IMR-90 (cell line): Measurements from ENCODE around the gene HSD17B14. TPM values are rescaled to one million over a fixed set of nuclear protein-coding genes. Genes with fewer than 3 reads are reported as not detected.

Experiments used
- ATAC-seq: fragments of 200-7000 bp; cut with Tn5 transposase; 2 replicates; pipeline ENCODE4 v1.9.1; 2020; ENCODE audit warnings: low read depth, mild to moderate bottlenecking, moderate library complexity
- BruUV-seq: library from RNA; stranded (reverse); fragments of 400-500 nt; replicated peaks from 2 replicates; lab custom pipeline; 2021; lab: Mats Ljungman, UMichigan
- CTCF ChIA-PET: fragments of 300-600 bp; formaldehyde crosslinking; extraction: SDS; loops from one replicate; lab custom pipeline; 2021; ENCODE audit warnings: antibody characterized with exemption; lab: Yijun Ruan, JAX
- POLR2A ChIA-PET: fragments of 300-600 bp; sonication (Branson Sonifier 250); formaldehyde crosslinking; loops from one replicate; lab custom pipeline; 2022; ENCODE audit warnings: antibody characterized with exemption; ENCODE audit not compliant: unreplicated experiment; lab: Charles Lee
- DNase-seq: peaks from one replicate; pipeline ENCODE4 v3.0.0; 2013
- H2AFZ ChIP-seq: replicated peaks from 2 replicates; pipeline ENCODE3; 2013; ENCODE audit warnings: low read length, mild to moderate bottlenecking; ENCODE audit not compliant: poor library complexity
- H2AK5ac ChIP-seq: 2 replicates; pipeline ENCODE4 v1.6.1; 2013; ENCODE audit warnings: low read depth, low read length, inconsistent platforms
- H2AK9ac ChIP-seq: replicated peaks from 2 replicates; pipeline ENCODE3; 2013; ENCODE audit warnings: mild to moderate bottlenecking, low read depth, low read length, moderate library complexity; ENCODE audit not compliant: poor library complexity
- H2BK120ac ChIP-seq: 2 replicates; pipeline ENCODE4 v1.6.1; 2013; ENCODE audit warnings: low read depth, low read length, inconsistent platforms
- H2BK15ac ChIP-seq: 3 replicates; pipeline ENCODE4 v1.6.1; 2013; ENCODE audit warnings: low read depth, low read length, inconsistent platforms
- H2BK20ac ChIP-seq: 2 replicates; pipeline ENCODE4 v1.6.1; 2013; ENCODE audit warnings: low read depth, mild to moderate bottlenecking, inconsistent platforms, low read length, moderate library complexity
- H2BK5ac ChIP-seq: 2 replicates; pipeline ENCODE4 v1.6.1; 2013; ENCODE audit warnings: mild to moderate bottlenecking, low read depth, low read length, inconsistent platforms; ENCODE audit not compliant: poor library complexity, severe bottlenecking
- H3K14ac ChIP-seq: replicated peaks from 2 replicates; pipeline ENCODE4 v1.6.1; 2013; ENCODE audit warnings: low read depth, low read length, inconsistent platforms
- H3K18ac ChIP-seq: 2 replicates; pipeline ENCODE4 v1.6.1; 2013; ENCODE audit warnings: low read depth, low read length, control low read depth
- H3K23ac ChIP-seq: 2 replicates; pipeline ENCODE4 v1.6.1; 2013; ENCODE audit warnings: low read depth, low read length, inconsistent platforms
- H3K27ac ChIP-seq: 2 replicates; pipeline ENCODE4 v1.5.1; 2013; ENCODE audit warnings: mild to moderate bottlenecking, control low read depth, low read length; ENCODE audit not compliant: insufficient read depth
- H3K27me3 ChIP-seq: 2 replicates; pipeline ENCODE4 v1.6.1; 2013; ENCODE audit warnings: low read length; ENCODE audit not compliant: control insufficient read depth, insufficient read depth
- H3K36me3 ChIP-seq: 2 replicates; pipeline ENCODE4 v1.6.1; 2013; ENCODE audit warnings: low read length, mixed read lengths; ENCODE audit not compliant: control insufficient read depth, insufficient read depth
- H3K4ac ChIP-seq: 2 replicates; pipeline ENCODE4 v1.6.1; 2013; ENCODE audit warnings: low read depth, low read length, inconsistent platforms
- H3K4me1 ChIP-seq: 2 replicates; pipeline ENCODE4 v1.6.1; 2013; ENCODE audit warnings: low read length, mixed read lengths; ENCODE audit not compliant: control insufficient read depth, insufficient read depth
- H3K4me2 ChIP-seq: 2 replicates; pipeline ENCODE4 v1.6.1; 2013; ENCODE audit warnings: low read depth, mild to moderate bottlenecking, control low read depth, low read length, moderate library complexity
- H3K4me3 ChIP-seq: 2 replicates; pipeline ENCODE4 v1.5.1; 2013; ENCODE audit warnings: low read depth, mild to moderate bottlenecking, control low read depth, low read length, moderate library complexity; ENCODE audit not compliant: insufficient read depth
- H3K56ac ChIP-seq: 2 replicates; pipeline ENCODE4 v1.6.1; 2013; ENCODE audit warnings: low read length, inconsistent platforms; ENCODE audit not compliant: insufficient read depth; ENCODE audit errors: extremely low read depth
- H3K79me1 ChIP-seq, 2 experiments: 2 replicates each; pipeline ENCODE4 v1.6.1; 2013; ENCODE audit warnings: low read length in 2 of 2, inconsistent platforms in 1 of 2, low read depth in 1 of 2
- H3K9ac ChIP-seq: 2 replicates; pipeline ENCODE4 v1.6.1; 2013; ENCODE audit warnings: low read depth, low read length, control low read depth
- H3K9me1 ChIP-seq: 2 replicates; pipeline ENCODE4 v1.6.1; 2013; ENCODE audit warnings: low read length, inconsistent platforms; ENCODE audit not compliant: insufficient read depth
- H3K9me3 ChIP-seq: 2 replicates; pipeline ENCODE4 v1.6.1; 2013; ENCODE audit warnings: low read length; ENCODE audit not compliant: control insufficient read depth, insufficient read depth
- H4K20me1 ChIP-seq: 2 replicates; pipeline ENCODE4 v1.6.1; 2013; ENCODE audit warnings: low read length, inconsistent platforms; ENCODE audit not compliant: insufficient read depth
- H4K5ac ChIP-seq: 2 replicates; pipeline ENCODE4 v1.6.1; 2013; ENCODE audit warnings: mild to moderate bottlenecking, low read depth, low read length, control low read depth
- H4K8ac ChIP-seq, 2 experiments: 2 replicates each; pipeline ENCODE4 v1.6.1; 2013; ENCODE audit warnings: low read depth in 2 of 2, low read length in 2 of 2, control low read depth in 1 of 2, inconsistent platforms in 1 of 2
- H4K91ac ChIP-seq: 2 replicates; pipeline ENCODE4 v1.6.1; 2013; ENCODE audit warnings: low read depth, low read length, inconsistent platforms; ENCODE audit not compliant: insufficient read depth
- BHLHE40 ChIP-seq: fragments of 150-350 bp; IDR thresholded peaks from 2 replicates; pipeline ENCODE4 v1.6.1; 2016; ENCODE audit warnings: mild to moderate bottlenecking, low read depth, low read length
- CEBPB ChIP-seq: IDR thresholded peaks from 2 replicates; pipeline ENCODE4 v1.6.1; 2012; ENCODE audit warnings: low read depth, low read length, improper control_type of control experiment
- CHD1 ChIP-seq: IDR thresholded peaks from 2 replicates; pipeline ENCODE4 v1.6.1; 2012; ENCODE audit warnings: low read depth, low read length, improper control_type of control experiment
- CTCF ChIP-seq: conservative IDR thresholded peaks from 2 replicates; pipeline ENCODE4 v1.5.1; 2012; ENCODE audit warnings: mild to moderate bottlenecking, low read depth, low read length, improper control_type of control experiment
- ELK1 ChIP-seq: fragments of 150-350 bp; IDR thresholded peaks from 2 replicates; pipeline ENCODE4 v1.6.1; 2016; ENCODE audit warnings: low read depth, mild to moderate bottlenecking, low read length, moderate library complexity, borderline replicate concordance
- FOS ChIP-seq: fragments of 150-350 bp; IDR thresholded peaks from 2 replicates; pipeline ENCODE4 v1.6.1; 2016; ENCODE audit warnings: low read depth, low read length
- MAFK ChIP-seq: IDR thresholded peaks from 2 replicates; pipeline ENCODE4 v1.6.1; 2012; ENCODE audit warnings: low read depth, low read length, improper control_type of control experiment
- MAZ ChIP-seq: IDR thresholded peaks from 2 replicates; pipeline ENCODE4 v1.6.1; 2012; ENCODE audit warnings: low read depth, mild to moderate bottlenecking, low read length, improper control_type of control experiment, moderate library complexity, borderline replicate concordance
- MXI1 ChIP-seq: IDR thresholded peaks from 2 replicates; pipeline ENCODE4 v1.6.1; 2012; ENCODE audit warnings: low read depth, mild to moderate bottlenecking, low read length, moderate library complexity, borderline replicate concordance
- RAD21 ChIP-seq: IDR thresholded peaks from 2 replicates; pipeline ENCODE4 v1.6.1; 2012; ENCODE audit warnings: low read length, improper control_type of control experiment
- RCOR1 ChIP-seq: IDR thresholded peaks from 2 replicates; pipeline ENCODE4 v1.6.1; 2012; ENCODE audit warnings: mild to moderate bottlenecking, low read length, improper control_type of control experiment; ENCODE audit not compliant: insufficient replicate concordance
- SMC3 ChIP-seq: fragments of 150-350 bp; IDR thresholded peaks from 2 replicates; pipeline ENCODE4 v1.6.1; 2016; ENCODE audit warnings: low read depth, mild to moderate bottlenecking, antibody characterized with exemption, low read length, moderate library complexity
- USF2 ChIP-seq: fragments of 150-350 bp; IDR thresholded peaks from 2 replicates; pipeline ENCODE4 v1.6.1; 2017; ENCODE audit warnings: mild to moderate bottlenecking, antibody characterized with exemption, low read length, low read depth
- WGBS, 2 experiments: methylation state at CpG; one replicate each; pipeline versions ENCODE4 v1.1.5 to v1.1.7; 2013; ENCODE audit warnings: missing lambda C conversion rate in 2 of 2; ENCODE audit not compliant: insufficient read length in 1 of 2; ENCODE audit errors: extremely low coverage in 2 of 2; 5-methylcytosine and 5-hydroxymethylcytosine counted together
- dilution Hi-C: fragments of 300-500 bp; cut with HindIII; formaldehyde crosslinking; loops from one replicate; pipeline ENCODE4 v1.14.3; 2018; ENCODE audit warnings: low sequenced_read_pairs; ENCODE audit not compliant: unreplicated experiment
- in situ Hi-C: fragments of 300-500 bp; cut with MboI; formaldehyde crosslinking; loops from 3 replicates; pipeline ENCODE4 v1.14.3; 2019; ENCODE audit warnings: low sequenced_read_pairs, inconsistent platforms, mixed read lengths
- intact Hi-C: fragments of 100-400 bp; cut with micrococcal nuclease; formaldehyde crosslinking; loops from 2 replicates; pipeline ENCODE4 v1.10.0; 2022
- polyA plus RNA-seq, 3 experiments: library from polyadenylated mRNA; depleted of rRNA; stranded (reverse); fragments of >200 nt; gene quantifications; 2 replicates each; pipeline ENCODE4 v1.2.3, GENCODE V29; 2012; ENCODE audit warnings: low replicate concordance in 1 of 3
- total RNA-seq: library from RNA; depleted of rRNA; stranded (reverse); fragments of >200 nt; gene quantifications from 2 replicates; pipeline ENCODE4 v1.2.3, GENCODE V29; 2012

HSD17B14 gene
- total and polyA plus RNA-seq, 2 of the 4 experiments (the other 2 are of a cell fraction) = 0.54 to 4.5 TPM

- WGBS, 2 experiments = no CpG with 5 or more reads among the region's 7 CpGs
- no peak overlapping the region for H2BK5ac ChIP-seq
- no peak overlapping the region for H3K9ac ChIP-seq
- no peak overlapping the region for H3K18ac ChIP-seq
- ATAC-seq = no peak
- H3K4me1 ChIP-seq = peaks cover 10% of the 10 kb centered on the region
- no peak overlapping the region for H2AK5ac ChIP-seq
- no peak overlapping the region for H3K27ac ChIP-seq
- no peak overlapping the region for H4K5ac ChIP-seq
- no peak overlapping the region for H2AK9ac ChIP-seq
- no peak overlapping the region for H4K8ac ChIP-seq
- no TSS peak for BruUV-seq
- H4K91ac ChIP-seq = no peak overlapping the region
- no peaks in the 10 kb centered on the region for H3K79me1 ChIP-seq
- CTCF ChIA-PET = no interaction called here
- no peaks in the 10 kb centered on the region for H3K27me3 ChIP-seq
- no peak for DNase-seq
- no peaks in the 10 kb centered on the region for H3K9me1 ChIP-seq
- no peak overlapping the region for H3K4me3 ChIP-seq
- H3K14ac ChIP-seq = no peak overlapping the region
- no peak overlapping the region for H2AFZ ChIP-seq
- no peak for TF ChIP-seq BHLHE40
- no peak for TF ChIP-seq MAFK
- TF ChIP-seq MAZ = no peak
- TF ChIP-seq CHD1 = no peak
- TF ChIP-seq RAD21 = no peak
- TF ChIP-seq CEBPB = no peak
- TF ChIP-seq ELK1 = no peak
- TF ChIP-seq RCOR1 = no peak
- TF ChIP-seq USF2 = no peak
- no peak for TF ChIP-seq SMC3
- no peak for TF ChIP-seq MXI1
- no peak for TF ChIP-seq CTCF
- TF ChIP-seq FOS = no peak
- no peak overlapping the region for H3K56ac ChIP-seq
- no peak overlapping the region for H2BK15ac ChIP-seq
- H2BK120ac ChIP-seq = no peak overlapping the region
- no peak overlapping the region for H3K4me2 ChIP-seq
- intact Hi-C loops = no loop called here
- H2BK20ac ChIP-seq = no peak overlapping the region
- dilution Hi-C loops = no loop called here
- H4K20me1 ChIP-seq = 0 out of 2 replicates have a peak, but pooled peaks cover 2% of the 10 kb centered on the region
- no peak overlapping the region for H3K4ac ChIP-seq
- no peak overlapping the region for H3K23ac ChIP-seq
- no peaks in the 10 kb centered on the region for H3K36me3 ChIP-seq
- in situ Hi-C loops = no loop called here
- no peaks in the 10 kb centered on the region for H3K9me3 ChIP-seq
- POLR2A ChIA-PET = no interaction called here
These were observed 39.2 kb downstream of the HSD17B14 start for GRCh38 chr19:48797103-48797502.
